ENCODE measurements around the gene CARS1.

Gene CARS1

GRCh38 chr11:3037040-3037944 is 19.9 kb downstream of the CARS1 start:
- peak; percentile 41 for DNase-seq

GRCh38 chr11:3036419-3036818 is 20.8 kb downstream of the CARS1 start:
- no peak for DNase-seq

- DNase-seq: no peak
Observed at GRCh38 chr11:3035333-3035732, 21.9 kb downstream of the CARS1 start.

- DNase-seq: no peak
Observed at GRCh38 chr11:3030289-3031070, 26.7 kb downstream of the CARS1 start.

- no peak for DNase-seq
Observed at GRCh38 chr11:3028813-3029212, 28.4 kb downstream of the CARS1 start.

GRCh38 chr11:3026803-3027202 is 30.4 kb downstream of the CARS1 start:
- no peak for DNase-seq

GRCh38 chr11:3022982-3023381 is 34.2 kb downstream of the CARS1 start:
- no peak for DNase-seq

GRCh38 chr11:3022300-3022967 is 34.8 kb downstream of the CARS1 start:
- DNase-seq: no peak

- peak; percentile 13 for DNase-seq
Observed at GRCh38 chr11:3021125-3021524, 36.1 kb downstream of the CARS1 start.

- DNase-seq: no peak
Observed at GRCh38 chr11:3020011-3020410, 37.2 kb downstream of the CARS1 start.

GRCh38 chr11:3018596-3018995 is 38.6 kb downstream of the CARS1 start:
- no peak for DNase-seq

GRCh38 chr11:3016861-3017260 is 40.4 kb downstream of the CARS1 start:
- DNase-seq: no peak

- DNase-seq: no peak
Observed at GRCh38 chr11:3015796-3016195, 41.4 kb downstream of the CARS1 start.

GRCh38 chr11:3014943-3015342 is 42.3 kb downstream of the CARS1 start:
- no peak for DNase-seq

GRCh38 chr11:3014057-3014938 is 42.9 kb downstream of the CARS1 start:
- DNase-seq: peak; percentile 55

GRCh38 chr11:3011891-3012885 is 45.0 kb downstream of the CARS1 start:
- no peak for DNase-seq

- no peak for DNase-seq
Observed at GRCh38 chr11:3010521-3011275, 46.5 kb downstream of the CARS1 start.

- DNase-seq: no peak
Observed at GRCh38 chr11:3010004-3010403, 47.2 kb downstream of the CARS1 start.

GRCh38 chr11:3009481-3009880 is 47.7 kb downstream of the CARS1 start:
- DNase-seq: no peak

GRCh38 chr11:3008746-3009336 is 48.4 kb downstream of the CARS1 start:
- no peak for DNase-seq

Measured in T-helper 9 cell (primary cell).